ENCODE results near the gene TAS2R30. TPM values are rescaled to one million over a fixed set of nuclear protein-coding genes. Genes with fewer than 3 reads are reported as not detected.
"Not testable (repeated sequence)": the region's sequence is repeated elsewhere in the genome, so short reads cannot be mapped to it uniquely, and the experiment has no call there.

Gene TAS2R30
- total RNA-seq, 4 donors from 2014 or later: 1.8 to 3.2 (median 2.2) TPM

GRCh38 chr12:11108862-11109261 lies 25.6 kb downstream of the TAS2R30 start:
- no peak for DNase-seq (ENCODE audit: low spot score in 2 of 2)
- TF ChIP-seq POLR2A (IDR thresholded peaks at IDR 0.05) (no peak), CTCF (IDR thresholded peaks at IDR 0.05) (no peak)
- H3K4me3 ChIP-seq (ENCODE audit: low read depth, poor library complexity, severe bottlenecking): no peak overlapping the region
- 94 to 100% methylated on average over 2 of the region's 2 CpGs for WGBS, 2 donors
- intact Hi-C loops (cut with DNase I; ENCODE audit: low total_unique reads): no loop called here

GRCh38 chr12:11107719-11108118 lies 26.7 kb downstream of the TAS2R30 start:
- intact Hi-C loops (cut with DNase I; ENCODE audit: low total_unique reads): no loop called here
- WGBS, 2 donors: 86 to 88% methylated on average over 1 of the region's 1 CpG
- no peak overlapping the region for H3K4me3 ChIP-seq (ENCODE audit: low read depth, poor library complexity, severe bottlenecking)
- TF ChIP-seq POLR2A (IDR thresholded peaks at IDR 0.05): no peak
- TF ChIP-seq CTCF (IDR thresholded peaks at IDR 0.05): no peak
- no peak for DNase-seq (ENCODE audit: low spot score in 2 of 2)

- WGBS, 2 donors: 97 to 98% methylated on average over 2 of the region's 2 CpGs
- no peak for DNase-seq (ENCODE audit: low spot score in 2 of 2)
- TF ChIP-seq POLR2A (IDR thresholded peaks at IDR 0.05) (no peak), CTCF (IDR thresholded peaks at IDR 0.05) (no peak)
- intact Hi-C loops (cut with DNase I; ENCODE audit: low total_unique reads): no loop called here
- H3K4me3 ChIP-seq (ENCODE audit: low read depth, poor library complexity, severe bottlenecking): no peak overlapping the region
Measured at GRCh38 chr12:11106288-11106687, 28.2 kb downstream of the TAS2R30 start.

GRCh38 chr12:11105546-11105945 lies 28.9 kb downstream of the TAS2R30 start:
- 75 to 78% methylated on average over 2 of the region's 2 CpGs for WGBS, 2 donors
- intact Hi-C loops (cut with DNase I; ENCODE audit: low total_unique reads): no loop called here
- H3K4me3 ChIP-seq (ENCODE audit: low read depth, poor library complexity, severe bottlenecking): no peak overlapping the region
- no peak for DNase-seq (ENCODE audit: low spot score in 2 of 2)
- TF ChIP-seq CTCF (IDR thresholded peaks at IDR 0.05) (no peak), POLR2A (IDR thresholded peaks at IDR 0.05) (no peak)

- no CpG with 5 or more reads among the region's 2 CpGs for WGBS, 2 donors
- intact Hi-C loops (cut with DNase I; ENCODE audit: low total_unique reads); DNase-seq (ENCODE audit: low spot score in 2 of 2); H3K4me3 ChIP-seq (ENCODE audit: low read depth, poor library complexity, severe bottlenecking): not testable (repeated sequence)
Measured at GRCh38 chr12:11094910-11095309, 39.5 kb downstream of the TAS2R30 start.

- WGBS, 2 donors: 94 to 96% methylated on average over 6 of the region's 6 CpGs
- no peak within 1 kb of the TSS for H3K4me3 ChIP-seq (ENCODE audit: low read depth, poor library complexity, severe bottlenecking)
- TF ChIP-seq POLR2A (IDR thresholded peaks at IDR 0.05): no peak
- no peak for TF ChIP-seq CTCF (IDR thresholded peaks at IDR 0.05)
- intact Hi-C loops (cut with DNase I; ENCODE audit: low total_unique reads): no loop called here
- DNase-seq (ENCODE audit: low spot score in 2 of 2): no peak
Measured at GRCh38 chr12:11092128-11092527, 42.3 kb downstream of the TAS2R30 start, which contains the start of gene TAS2R43. Gene TAS2R43, minus strand, starts transcription at chr12:11092313. Its CDS starts 84 bp downstream, at chr12:11092229.
